ENCODE results near the gene ZNF135.

The ZNF135 gene

GRCh38 chr19:58096884-58097283 lies 37.8 kb downstream of the ZNF135 start:
- no peak for DNase-seq

- no peak for DNase-seq
Observed at GRCh38 chr19:58097349-58097748, 38.3 kb downstream of the ZNF135 start.

- peak; percentile 99 for DNase-seq
Observed at GRCh38 chr19:58097781-58098681, 38.9 kb downstream of the ZNF135 start, which contains the start of gene ZSCAN18. TSS of gene ZSCAN18 (minus strand) at chr19:58098231. CDS start at chr19:58090267, 7,964 bp downstream.

GRCh38 chr19:58098682-58098998 lies 39.6 kb downstream of the ZNF135 start:
- no peak for DNase-seq

- DNase-seq = no peak
Observed at GRCh38 chr19:58107778-58108545, 48.9 kb downstream of the ZNF135 start.

- DNase-seq = no peak
Observed at GRCh38 chr19:58108546-58108817, 49.4 kb downstream of the ZNF135 start.

- peak; percentile 93 for DNase-seq
Observed at GRCh38 chr19:58117841-58118575, 58.9 kb downstream of the ZNF135 start.

- DNase-seq = peak; percentile 37
Observed at GRCh38 chr19:58118979-58119733, 60.1 kb downstream of the ZNF135 start.

All from OCI-M1 (cell line).